H1 (cell line): ENCODE data around the gene FBN1. TPM values are rescaled to one million over a fixed set of nuclear protein-coding genes. Genes with fewer than 3 reads are reported as not detected.

Experiments
- ASH2L ChIP-seq: fragments of 200-600, 300-600 bp; sonication (generic); IDR thresholded peaks from one replicate; pipeline ENCODE4 v1.7.1; 2017; ENCODE audit warnings: low read length
- BACH1 ChIP-seq: IDR thresholded peaks from 2 replicates; pipeline ENCODE4 v1.6.1; 2012; ENCODE audit warnings: low read length, improper control_type of control experiment
- EGR1 ChIP-seq: IDR thresholded peaks from 2 replicates; pipeline ENCODE4 v1.6.1; 2011; ENCODE audit warnings: low read depth, low read length, borderline replicate concordance
- JUN ChIP-seq: IDR thresholded peaks from 2 replicates; pipeline ENCODE4 v1.6.1; 2011; ENCODE audit warnings: low read depth, mild to moderate bottlenecking, improper control_type of control experiment, low read length
- KDM5A ChIP-seq: fragments of 200-600 bp; IDR thresholded peaks from 2 replicates; pipeline ENCODE4 v1.7.1; 2012; ENCODE audit warnings: mild to moderate bottlenecking, low read length, inconsistent platforms, mixed read lengths
- RXRA ChIP-seq: IDR thresholded peaks from 2 replicates; pipeline ENCODE4 v1.6.1; 2011; ENCODE audit warnings: low read depth, mild to moderate bottlenecking, low read length, moderate library complexity; ENCODE audit not compliant: insufficient read depth
- SIRT6 ChIP-seq: IDR thresholded peaks from one replicate; pipeline ENCODE4 v1.7.1; 2012; ENCODE audit warnings: low read length, inconsistent platforms
- TBP ChIP-seq: IDR thresholded peaks from 2 replicates; pipeline ENCODE4 v1.6.1; 2011; ENCODE audit warnings: low read depth, low read length, improper control_type of control experiment
- ZNF274 ChIP-seq: IDR thresholded peaks from 2 replicates; pipeline ENCODE4 v1.7.0; 2012; ENCODE audit warnings: low read length, borderline replicate concordance; ENCODE audit errors: extremely low read depth
- polyA plus RNA-seq, 7 experiments: library from polyadenylated mRNA; depleted of rRNA in 3 of 7; stranded (reverse) in 5 of 7; unstranded in 2 of 7; fragments of >200 nt in 5 of 7; fragments of 200-250 nt in 2 of 7; gene quantifications; 1 replicate in 5 of 7; 2 replicates in 1 of 7; 4 replicates in 1 of 7; pipeline versions ENCODE4 v1.2.1 to v1.2.3, GENCODE V29; 2011 to 2013; ENCODE audit warnings: missing spikeins in 2 of 7, mixed read lengths in 2 of 7
- total RNA-seq: library from RNA; stranded (reverse); fragmentation: NEBNext Ultra II Directional; extraction: Animal tissue kit (Norgen Biotek cat#: 25700); gene quantifications from 2 replicates; pipeline ENCODE4 v1.2.1, GENCODE V29; 2021

Gene FBN1
- total and polyA plus RNA-seq, 2 of the 8 experiments (the other 6 are each of a cell fraction or from before 2014, with no cell fraction given): 3.0 to 4.0 TPM

- no peak for TF ChIP-seq JUN
- no peak for TF ChIP-seq KDM5A
- TF ChIP-seq BACH1: no peak
- no peak for TF ChIP-seq ASH2L
- TF ChIP-seq RXRA: no peak
- no peak for TF ChIP-seq EGR1
- TF ChIP-seq ZNF274: no peak
- no peak for TF ChIP-seq SIRT6
- no peak for TF ChIP-seq TBP
Observed at GRCh38 chr15:48614051-48614450, 31.5 kb downstream of the FBN1 start (continued).
